Measurements from ENCODE around the gene RPS6KA2. TPM values are rescaled to one million over a fixed set of nuclear protein-coding genes. Genes with fewer than 3 reads are reported as not detected.

The RPS6KA2 gene
- total RNA-seq, 1 experiment from 2014 or later = 12.3 TPM

- Histone ChIP-seq H2BK15ac (ENCODE audit: low read depth, low read length) (no peak overlapping the region), H3K14ac (ENCODE audit: insufficient read depth, low read length) (no peak overlapping the region; the same call in 1 of the 2 replicates), H3K79me1 (ENCODE audit: insufficient read depth, low read depth, low read length, poor library complexity, severe bottlenecking) (peaks cover 8% of the 10 kb centered on the region), H4K5ac (ENCODE audit: insufficient read length, low read depth, low read length) (no peak overlapping the region), H2BK5ac (ENCODE audit: insufficient read length, low read length) (no peak overlapping the region), H4K8ac (replicated peaks; ENCODE audit: insufficient read length, low read depth, low read length) (no peak overlapping the region), H3K27ac (ENCODE audit: insufficient read length, low read depth, low read length) (no peak overlapping the region), H4K20me1 (ENCODE audit: control insufficient read depth, insufficient read depth, insufficient read length) (no peaks in the 10 kb centered on the region), H3K27me3 (ENCODE audit: insufficient read depth, low read length) (no peaks in the 10 kb centered on the region), H3K56ac (ENCODE audit: insufficient read length, low read depth, low read length) (no peak overlapping the region), H2AFZ (ENCODE audit: low read length) (no peak overlapping the region), H3K79me2 (ENCODE audit: insufficient read depth, low read length) (peaks cover 6% of the 10 kb centered on the region; the same call in 1 of the 2 replicates), H2BK120ac (ENCODE audit: low read depth, low read length, poor library complexity, severe bottlenecking) (no peak overlapping the region), H3T11ph (ENCODE audit: low read length) (no peak overlapping the region), H2AK5ac (ENCODE audit: insufficient read length, low read length) (no peak overlapping the region), H3K23ac (ENCODE audit: insufficient read length, low read depth, low read length) (no peak overlapping the region), H3K4me2 (ENCODE audit: insufficient read depth, insufficient read length, low read length) (no peak overlapping the region), H3K4me1 (ENCODE audit: insufficient read depth, low read length) (peaks cover 3% of the 10 kb centered on the region; the same call in 1 of the 2 replicates), H3K18ac (ENCODE audit: insufficient read length, low read depth, low read length) (no peak overlapping the region), H2BK20ac (ENCODE audit: low read depth, low read length, poor library complexity, severe bottlenecking) (no peak overlapping the region), H4K91ac (ENCODE audit: insufficient read length, low read depth, low read length) (no peak overlapping the region), H3K4ac (ENCODE audit: low read depth, low read length) (no peak overlapping the region), H3K23me2 (ENCODE audit: insufficient read length, low read depth, low read length, poor library complexity, severe bottlenecking) (no peaks in the 10 kb centered on the region), H3K9me3 (ENCODE audit: control insufficient read depth, low read depth, low read length) (no peaks in the 10 kb centered on the region), H2BK12ac (ENCODE audit: insufficient read length, low read depth, low read length) (no peak overlapping the region), H3K9ac (ENCODE audit: extremely low read depth, insufficient read length, low read length) (no peak overlapping the region)
- peaks cover 0 to 9% (median 0%) of the 10 kb centered on the region in 3 experiments; a peak in 3 of 7 replicates for H3K36me3 Mint-ChIP-seq (ENCODE audit: insufficient read depth in 1 of 3, low read depth in 3 of 3)
- no peaks in the 10 kb centered on the region; a peak in 1 of 5 replicates for H3K9me3 Mint-ChIP-seq
- TF ChIP-seq CTCF (conservative IDR thresholded peaks at IDR 0.05) = no peak
- H3K4me3 Mint-ChIP-seq = no peak overlapping the region
- H3K27ac Mint-ChIP-seq = no peak overlapping the region; a peak in 1 of 7 replicates
- no peak for DNase-seq
- peaks cover 25 to 27% of the 10 kb centered on the region in 2 experiments for H3K4me1 Mint-ChIP-seq
- no CpG with 5 or more reads among the region's 10 CpGs for WGBS (ENCODE audit: extremely low coverage, insufficient read length, low lambda C conversion rate)
- H3K27me3 Mint-ChIP-seq (ENCODE audit: low read depth) = peaks cover 1% of the 10 kb centered on the region; the same call in 1 of the 2 replicates
Measured at GRCh38 chr6:166601956-166602355, 25.1 kb downstream of the RPS6KA2 start.
